HG03097 (cell line): ENCODE data around the gene RIPOR3.

ENCODE experiments used
- ATAC-seq: cut with Tn5 transposase; IDR thresholded peaks from one replicate; pipeline ENCODE4 v1.9.1; 2021; ENCODE audit not compliant: unreplicated experiment, low FRiP score

RIPOR3 gene

DNA sequence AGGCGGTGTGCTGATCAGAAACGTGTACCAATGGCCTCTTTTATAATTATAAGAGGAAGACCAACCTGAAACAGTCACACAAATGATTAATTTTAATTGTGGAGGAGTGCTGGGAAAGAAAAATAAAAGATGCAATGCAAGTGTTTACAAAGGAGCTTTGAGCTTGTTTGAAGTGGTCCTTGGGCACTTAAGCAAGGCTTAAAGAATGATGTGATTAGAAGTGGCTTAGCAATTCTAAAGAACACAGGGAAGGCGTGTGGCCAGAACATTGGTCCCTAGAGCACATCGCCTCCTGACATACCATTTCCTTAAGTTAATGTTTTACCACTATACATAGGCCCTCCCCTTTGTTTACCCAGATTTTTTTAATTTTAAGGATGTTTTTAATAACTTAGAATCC lies 155.0 kb downstream of the RIPOR3 start:
- ATAC-seq = no peak
